Neural cell (in vitro differentiated cells): ENCODE data around the gene CREB3L2. TPM values are rescaled to one million over a fixed set of nuclear protein-coding genes. Genes with fewer than 3 reads are reported as not detected.

ENCODE experiments used
- H2AFZ ChIP-seq: fragments of 200-600, 300-800 bp; sonication (generic), shearing (Covaris generic); 2 replicates; pipeline ENCODE4 v1.6.0; 2014; ENCODE audit warnings: low read depth, mild to moderate bottlenecking, antibody characterized with exemption, low read length, moderate library complexity
- H3F3A ChIP-seq: fragments of 200-600 bp; shearing (Covaris generic); 2 replicates; pipeline ENCODE4 v1.6.1; 2016; ENCODE audit warnings: mild to moderate bottlenecking, moderate library complexity, mixed read lengths, antibody characterized with exemption, low read length; ENCODE audit not compliant: insufficient read depth, poor library complexity, severe bottlenecking
- H3K27ac ChIP-seq: fragments of 200-600, 300-800 bp; sonication (generic), shearing (Covaris generic); 2 replicates; pipeline ENCODE4 v1.5.1; 2014; ENCODE audit warnings: mild to moderate bottlenecking, low read length, moderate library complexity
- H3K27me3 ChIP-seq: fragments of 300-800, 200-600 bp; sonication (generic), shearing (Covaris generic); 2 replicates; pipeline ENCODE4 v1.6.0; 2014; ENCODE audit warnings: mild to moderate bottlenecking, low read depth, low read length, moderate library complexity; ENCODE audit not compliant: insufficient read depth
- H3K36me3 ChIP-seq: fragments of 300-800, 200-600 bp; sonication (generic), shearing (Covaris generic); 2 replicates; pipeline ENCODE4 v1.5.1; 2014; ENCODE audit warnings: mild to moderate bottlenecking, antibody characterized with exemption, low read length, moderate library complexity; ENCODE audit not compliant: insufficient read depth
- H3K4me2 ChIP-seq: fragments of 300-800, 200-600 bp; sonication (generic), shearing (Covaris generic); 2 replicates; pipeline ENCODE4 v1.6.0; 2014; ENCODE audit warnings: mild to moderate bottlenecking, low read length
- H3K4me3 ChIP-seq: fragments of 300-800, 200-600 bp; sonication (generic), shearing (Covaris generic); 2 replicates; pipeline ENCODE4 v1.5.1; 2014; ENCODE audit warnings: mild to moderate bottlenecking, low read length, moderate library complexity
- H3K79me2 ChIP-seq: fragments of 200-600 bp; shearing (Covaris generic); replicated peaks from 2 replicates; pipeline ENCODE4 v1.6.0; 2014; ENCODE audit warnings: mild to moderate bottlenecking, low read length, moderate library complexity; ENCODE audit not compliant: insufficient read depth
- H3K9ac ChIP-seq: fragments of 300-800, 200-600 bp; sonication (generic), shearing (Covaris generic); 2 replicates; pipeline ENCODE4 v1.6.1; 2016; ENCODE audit warnings: mild to moderate bottlenecking, low read length, mixed read lengths
- H3K9me2 ChIP-seq: fragments of 200-600 bp; shearing (Covaris generic); 2 replicates; pipeline ENCODE4 v1.6.1; 2016; ENCODE audit warnings: mild to moderate bottlenecking, low read length, mixed read lengths; ENCODE audit not compliant: insufficient read depth
- H3K9me3 ChIP-seq: fragments of 200-600, 300-800 bp; sonication (generic), shearing (Covaris generic); 2 replicates; pipeline ENCODE4 v1.6.1; 2016; ENCODE audit warnings: mild to moderate bottlenecking, mixed run types, low read length, moderate library complexity, mixed read lengths
- H4K20me1 ChIP-seq: fragments of 200-600 bp; shearing (Covaris generic); 2 replicates; pipeline ENCODE4 v1.6.1; 2016; ENCODE audit warnings: mild to moderate bottlenecking, mixed run types; ENCODE audit not compliant: insufficient read depth
- CTCF ChIP-seq: fragments of 450-650 bp; IDR thresholded peaks from 2 replicates; pipeline ENCODE4 v1.5.1; 2014; ENCODE audit warnings: antibody characterized with exemption, mild to moderate bottlenecking, moderate library complexity; ENCODE audit not compliant: poor library complexity, severe bottlenecking
- EP300 ChIP-seq: fragments of 450-650 bp; conservative IDR thresholded peaks from 2 replicates; pipeline ENCODE4 v1.6.1; 2014; ENCODE audit warnings: antibody characterized with exemption, mild to moderate bottlenecking, moderate library complexity; ENCODE audit not compliant: poor library complexity, severe bottlenecking
- EZH2 ChIP-seq: fragments of 200-600, 300-800 bp; shearing (Covaris generic), sonication (generic); IDR thresholded peaks from 2 replicates; pipeline ENCODE4 v1.6.1; 2014; ENCODE audit warnings: antibody characterized with exemption, low read length, borderline replicate concordance, mild to moderate bottlenecking; ENCODE audit not compliant: insufficient read depth, poor library complexity, severe bottlenecking
- MXI1 ChIP-seq: fragments of 450-650 bp; conservative IDR thresholded peaks from 2 replicates; pipeline ENCODE4 v1.6.1; 2014; ENCODE audit warnings: antibody characterized with exemption, mild to moderate bottlenecking; ENCODE audit not compliant: poor library complexity, severe bottlenecking
- POLR2AphosphoS5 ChIP-seq: IDR thresholded peaks from 2 replicates; pipeline ENCODE4 v1.6.1; 2012
- RAD21 ChIP-seq: fragments of 450-650 bp; conservative IDR thresholded peaks from 2 replicates; pipeline ENCODE4 v1.6.1; 2014; ENCODE audit warnings: antibody characterized with exemption, mild to moderate bottlenecking, moderate library complexity
- SMC3 ChIP-seq: fragments of 450-650 bp; conservative IDR thresholded peaks from 2 replicates; pipeline ENCODE4 v1.6.1; 2014; ENCODE audit warnings: antibody characterized with exemption, mild to moderate bottlenecking, moderate library complexity; ENCODE audit not compliant: poor library complexity
- TAF1 ChIP-seq: IDR thresholded peaks from 2 replicates; pipeline ENCODE4 v1.6.1; 2012; ENCODE audit warnings: low read depth
- polyA plus RNA-seq: library from polyadenylated mRNA; depleted of rRNA; stranded (reverse); fragments of >200 nt; gene quantifications from 2 replicates; pipeline ENCODE4 v1.2.3, GENCODE V29; 2014
- TF ChIP-seq, protein P1 (sequence below): IDR thresholded peaks from 2 replicates; pipeline ENCODE4 v1.6.1; 2012; ENCODE audit warnings: borderline replicate concordance

Gene CREB3L2
- polyA plus RNA-seq, 1 donor from 2014 or later: 1.5 TPM

GRCh38 chr7:137950263-137950621 lies 51.6 kb downstream of the CREB3L2 start:
- Histone ChIP-seq H3K36me3 (no peaks in the 10 kb centered on the region), H3K4me3 (no peak overlapping the region), H3F3A (no peaks in the 10 kb centered on the region), H3K9ac (no peak overlapping the region), H3K9me2 (no peaks in the 10 kb centered on the region), H3K27ac (no peak overlapping the region), H2AFZ (no peak overlapping the region), H3K27me3 (no peaks in the 10 kb centered on the region), H3K79me2 (no peaks in the 10 kb centered on the region), H3K9me3 (no peaks in the 10 kb centered on the region), H4K20me1 (no peaks in the 10 kb centered on the region), H3K4me2 (no peak overlapping the region)
- TF ChIP-seq TAF1: no peak
- TF ChIP-seq SMC3: no peak
- TF ChIP-seq, protein P1, sequence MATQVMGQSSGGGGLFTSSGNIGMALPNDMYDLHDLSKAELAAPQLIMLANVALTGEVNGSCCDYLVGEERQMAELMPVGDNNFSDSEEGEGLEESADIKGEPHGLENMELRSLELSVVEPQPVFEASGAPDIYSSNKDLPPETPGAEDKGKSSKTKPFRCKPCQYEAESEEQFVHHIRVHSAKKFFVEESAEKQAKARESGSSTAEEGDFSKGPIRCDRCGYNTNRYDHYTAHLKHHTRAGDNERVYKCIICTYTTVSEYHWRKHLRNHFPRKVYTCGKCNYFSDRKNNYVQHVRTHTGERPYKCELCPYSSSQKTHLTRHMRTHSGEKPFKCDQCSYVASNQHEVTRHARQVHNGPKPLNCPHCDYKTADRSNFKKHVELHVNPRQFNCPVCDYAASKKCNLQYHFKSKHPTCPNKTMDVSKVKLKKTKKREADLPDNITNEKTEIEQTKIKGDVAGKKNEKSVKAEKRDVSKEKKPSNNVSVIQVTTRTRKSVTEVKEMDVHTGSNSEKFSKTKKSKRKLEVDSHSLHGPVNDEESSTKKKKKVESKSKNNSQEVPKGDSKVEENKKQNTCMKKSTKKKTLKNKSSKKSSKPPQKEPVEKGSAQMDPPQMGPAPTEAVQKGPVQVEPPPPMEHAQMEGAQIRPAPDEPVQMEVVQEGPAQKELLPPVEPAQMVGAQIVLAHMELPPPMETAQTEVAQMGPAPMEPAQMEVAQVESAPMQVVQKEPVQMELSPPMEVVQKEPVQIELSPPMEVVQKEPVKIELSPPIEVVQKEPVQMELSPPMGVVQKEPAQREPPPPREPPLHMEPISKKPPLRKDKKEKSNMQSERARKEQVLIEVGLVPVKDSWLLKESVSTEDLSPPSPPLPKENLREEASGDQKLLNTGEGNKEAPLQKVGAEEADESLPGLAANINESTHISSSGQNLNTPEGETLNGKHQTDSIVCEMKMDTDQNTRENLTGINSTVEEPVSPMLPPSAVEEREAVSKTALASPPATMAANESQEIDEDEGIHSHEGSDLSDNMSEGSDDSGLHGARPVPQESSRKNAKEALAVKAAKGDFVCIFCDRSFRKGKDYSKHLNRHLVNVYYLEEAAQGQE: no peak
- no peak for TF ChIP-seq EZH2
- no peak for TF ChIP-seq RAD21
- no peak for TF ChIP-seq CTCF
- TF ChIP-seq EP300: no peak
- no peak for TF ChIP-seq MXI1
- TF ChIP-seq POLR2AphosphoS5: no peak

DNA sequence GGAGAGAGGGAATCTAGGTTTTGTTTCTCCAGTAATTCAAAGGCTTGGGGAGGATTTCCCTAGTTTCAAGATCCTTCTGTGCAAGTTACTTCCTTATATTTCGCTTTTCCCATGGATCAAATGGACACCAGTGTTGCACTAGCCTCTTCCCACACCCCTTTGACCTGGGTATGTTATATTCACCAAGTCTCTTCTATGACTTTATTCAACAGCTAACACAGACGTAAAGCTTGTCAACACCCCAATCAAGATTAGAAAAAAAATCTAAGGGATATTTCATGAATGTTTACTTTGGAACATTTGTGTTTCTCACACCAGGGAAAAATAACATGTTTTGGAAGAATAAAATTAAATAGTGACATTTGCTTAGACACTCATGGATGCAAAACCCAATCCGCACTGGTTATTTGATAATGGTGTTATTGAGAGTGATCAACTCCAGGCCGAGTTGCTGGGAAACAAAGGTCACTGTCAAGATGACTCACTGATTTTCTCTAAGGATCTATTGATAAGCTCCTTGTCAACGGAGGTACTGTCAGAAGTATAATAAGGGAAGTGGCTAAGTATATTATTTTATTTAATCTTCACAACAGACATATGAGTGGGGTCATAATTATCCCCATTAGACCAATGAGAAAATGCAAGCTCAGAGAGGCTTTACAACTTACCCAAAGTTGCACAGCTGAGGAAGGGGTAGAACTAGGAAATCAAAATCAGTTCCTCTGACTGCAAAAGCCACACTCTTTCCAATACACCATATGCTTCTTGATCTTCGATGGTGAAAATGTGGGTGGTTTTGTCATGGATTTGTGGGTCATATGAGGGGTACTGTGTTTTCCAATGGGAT lies 52.2 kb downstream of the CREB3L2 start:
- Histone ChIP-seq H3K27me3 (no peaks in the 10 kb centered on the region), H2AFZ (no peak overlapping the region), H3F3A (no peaks in the 10 kb centered on the region), H4K20me1 (no peaks in the 10 kb centered on the region), H3K36me3 (no peaks in the 10 kb centered on the region), H3K9me3 (no peaks in the 10 kb centered on the region), H3K4me2 (no peak overlapping the region), H3K9me2 (no peaks in the 10 kb centered on the region), H3K4me3 (no peak overlapping the region), H3K9ac (no peak overlapping the region), H3K79me2 (no peaks in the 10 kb centered on the region), H3K27ac (no peak overlapping the region)
- TF ChIP-seq TAF1: no peak
